Adrenal gland (tissue), 5 donors: ENCODE data around the gene HES5.

Experiments used
- POLR2A ChIP-seq, 2 donors: fragments of 450-650 bp; IDR thresholded peaks; one replicate each; pipeline ENCODE4 v1.6.1; 2017; ENCODE audit warnings: antibody characterized with exemption in 2 of 2, mild to moderate bottlenecking in 2 of 2, moderate library complexity in 1 of 2
- TF ChIP-seq, protein P1 (sequence below), 6 experiments: fragments of 450-650 bp in 4 of 6; fragments of 200-600 bp in 2 of 6; sonication (generic) in 1 of 6; IDR thresholded peaks; 1 replicate in 5 of 6; 2 replicates in 1 of 6; pipeline versions ENCODE4 v1.5.1 to v1.8.0; 2016 to 2021; ENCODE audit warnings: antibody characterized with exemption in 6 of 6, mild to moderate bottlenecking in 2 of 6, moderate library complexity in 1 of 6
- donor health status: DM: no; HTN: no; CAD: no.

DNA sequence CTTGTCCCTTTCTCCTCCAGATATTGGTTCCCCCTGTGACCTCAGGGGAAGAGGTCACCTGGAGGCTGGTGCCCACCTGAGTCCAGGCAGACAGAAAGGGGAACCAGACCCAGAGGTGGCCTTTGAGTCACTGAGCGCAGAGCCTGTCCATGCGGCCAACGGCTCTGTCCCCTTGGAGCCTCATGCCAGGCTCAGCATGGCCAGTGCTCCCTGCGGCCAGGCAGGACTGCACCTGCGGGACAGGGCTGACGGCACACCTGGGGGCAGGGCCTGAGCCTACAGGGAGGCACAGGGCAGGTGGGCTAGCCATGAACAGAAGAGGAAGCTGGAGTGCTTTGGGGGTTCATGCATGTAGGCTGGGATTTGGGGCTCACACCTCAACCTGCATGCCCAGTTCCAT, 28.8 kb upstream of the HES5 start:
- TF ChIP-seq, protein P1, sequence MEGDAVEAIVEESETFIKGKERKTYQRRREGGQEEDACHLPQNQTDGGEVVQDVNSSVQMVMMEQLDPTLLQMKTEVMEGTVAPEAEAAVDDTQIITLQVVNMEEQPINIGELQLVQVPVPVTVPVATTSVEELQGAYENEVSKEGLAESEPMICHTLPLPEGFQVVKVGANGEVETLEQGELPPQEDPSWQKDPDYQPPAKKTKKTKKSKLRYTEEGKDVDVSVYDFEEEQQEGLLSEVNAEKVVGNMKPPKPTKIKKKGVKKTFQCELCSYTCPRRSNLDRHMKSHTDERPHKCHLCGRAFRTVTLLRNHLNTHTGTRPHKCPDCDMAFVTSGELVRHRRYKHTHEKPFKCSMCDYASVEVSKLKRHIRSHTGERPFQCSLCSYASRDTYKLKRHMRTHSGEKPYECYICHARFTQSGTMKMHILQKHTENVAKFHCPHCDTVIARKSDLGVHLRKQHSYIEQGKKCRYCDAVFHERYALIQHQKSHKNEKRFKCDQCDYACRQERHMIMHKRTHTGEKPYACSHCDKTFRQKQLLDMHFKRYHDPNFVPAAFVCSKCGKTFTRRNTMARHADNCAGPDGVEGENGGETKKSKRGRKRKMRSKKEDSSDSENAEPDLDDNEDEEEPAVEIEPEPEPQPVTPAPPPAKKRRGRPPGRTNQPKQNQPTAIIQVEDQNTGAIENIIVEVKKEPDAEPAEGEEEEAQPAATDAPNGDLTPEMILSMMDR (IDR thresholded peaks at IDR 0.05), result no peak
- no peak for TF ChIP-seq POLR2A (IDR thresholded peaks at IDR 0.05)
